ENCODE measurements around the gene GET4. TPM values are rescaled to one million over a fixed set of nuclear protein-coding genes. Genes with fewer than 3 reads are reported as not detected.

Gene GET4
- total RNA-seq, 3 donors from 2014 or later (not counting 1 experiment from before 2014, with no cell fraction given) = 69.3 to 81.6 (median 73.2) TPM

DNA sequence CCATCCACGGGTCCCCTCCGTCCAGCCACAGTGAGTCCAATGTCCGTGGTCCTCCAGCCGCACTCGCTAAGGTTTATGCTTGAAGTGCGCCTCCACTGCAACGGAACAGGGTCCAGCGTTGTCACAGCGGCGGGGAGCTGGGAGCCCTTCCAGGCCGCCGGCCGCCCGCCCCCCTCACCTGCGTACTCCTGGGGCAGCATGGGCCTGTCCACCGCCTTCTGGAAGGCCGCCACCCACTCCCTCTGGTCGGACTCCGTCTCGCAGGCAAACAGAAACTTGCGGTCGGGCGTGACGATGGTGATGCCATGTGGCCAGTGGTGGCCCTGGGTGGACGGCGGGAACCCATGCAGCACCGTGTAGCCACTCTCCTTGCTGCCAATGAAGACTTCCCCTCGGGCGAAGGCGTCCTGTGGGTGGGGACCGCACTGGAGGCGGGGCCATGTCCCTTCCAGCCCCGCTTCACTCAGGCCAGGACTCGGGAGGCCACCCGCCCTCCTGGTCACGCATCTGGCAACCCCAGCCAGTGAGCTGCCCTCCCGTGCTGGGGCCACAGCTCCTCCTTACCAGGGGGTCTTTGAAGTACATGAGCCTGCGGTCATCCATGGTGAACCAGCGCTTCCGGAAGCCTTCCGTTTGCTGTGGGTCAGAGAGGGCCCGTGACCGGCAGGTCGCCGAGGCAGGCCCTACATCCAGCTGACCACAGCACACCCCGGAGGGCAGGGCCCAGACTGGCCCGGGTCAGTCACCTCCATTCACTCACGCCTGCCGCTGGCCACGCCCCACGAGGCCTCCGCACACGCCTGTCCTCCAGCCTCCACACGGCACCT lies 22.7 kb downstream of the GET4 start:
- Histone ChIP-seq H3K4me3 (ENCODE audit: low read length) (no peak overlapping the region), H3K9me3 (ENCODE audit: control insufficient read depth, insufficient read depth, low read length) (no peaks in the 10 kb centered on the region), H3K36me3 (ENCODE audit: control insufficient read depth, insufficient read depth, low read length) (peaks cover 48% of the 10 kb centered on the region), H3K4me1 (ENCODE audit: control insufficient read depth, insufficient read depth, low read length) (peaks cover 6% of the 10 kb centered on the region), H3K27me3 (ENCODE audit: control insufficient read depth, insufficient read depth, low read length) (no peaks in the 10 kb centered on the region), H3K27ac (ENCODE audit: low read length) (no peak overlapping the region)
- no peak for TF ChIP-seq CTCF (IDR thresholded peaks at IDR 0.05)
- no peaks in the 10 kb centered on the region for H3K27me3 Mint-ChIP-seq (ENCODE audit: low read depth in 2 of 2)
- ATAC-seq (no peak), DNase-seq (no peak)
- intact Hi-C loops (cut with micrococcal nuclease) = no loop called here
- H3K27ac Mint-ChIP-seq = no peak overlapping the region
- H3K4me1 Mint-ChIP-seq = peaks cover 0 to 7% of the 10 kb centered on the region in 2 donors
- WGBS (ENCODE audit: insufficient coverage) = 93% methylated on average over 54 of the region's 54 CpGs
- H3K36me3 Mint-ChIP-seq = peaks cover 6% of the 10 kb centered on the region
- no peak overlapping the region for H3K4me3 Mint-ChIP-seq
- no peaks in the 10 kb centered on the region for H3K9me3 Mint-ChIP-seq

DNA sequence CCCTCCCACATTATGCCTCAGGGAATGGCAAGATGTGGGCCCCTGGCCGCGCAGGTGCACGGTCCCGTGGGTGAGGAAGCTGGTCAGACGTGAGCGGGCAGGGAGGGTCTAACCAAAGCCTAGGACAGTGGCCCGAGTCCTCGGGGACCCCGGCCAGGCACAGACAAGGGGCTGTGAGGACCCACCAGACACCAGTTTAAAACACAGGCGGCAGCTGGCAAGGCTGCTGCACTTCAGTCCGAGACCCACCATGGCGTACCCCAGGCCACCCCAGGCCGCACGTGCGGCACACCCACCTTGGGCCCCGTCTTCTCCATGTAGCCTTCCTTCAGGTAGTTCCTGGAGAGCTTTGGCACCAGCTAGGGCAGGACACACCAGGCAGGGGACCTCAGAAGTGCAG lies 23.5 kb downstream of the GET4 start:
- Histone ChIP-seq H3K4me3 (ENCODE audit: low read length) (no peak overlapping the region), H3K36me3 (ENCODE audit: control insufficient read depth, insufficient read depth, low read length) (peaks cover 41% of the 10 kb centered on the region), H3K4me1 (ENCODE audit: control insufficient read depth, insufficient read depth, low read length) (peaks cover 6% of the 10 kb centered on the region), H3K27ac (ENCODE audit: low read length) (no peak overlapping the region), H3K27me3 (ENCODE audit: control insufficient read depth, insufficient read depth, low read length) (no peaks in the 10 kb centered on the region), H3K9me3 (ENCODE audit: control insufficient read depth, insufficient read depth, low read length) (no peaks in the 10 kb centered on the region)
- intact Hi-C loops (cut with micrococcal nuclease) = no loop called here
- 95% methylated on average over 16 of the region's 16 CpGs for WGBS (ENCODE audit: insufficient coverage)
- no peak overlapping the region for H3K27ac Mint-ChIP-seq
- no peaks in the 10 kb centered on the region for H3K9me3 Mint-ChIP-seq
- H3K4me3 Mint-ChIP-seq = no peak overlapping the region
- DNase-seq = no peak
- no peak for ATAC-seq
- no peaks in the 10 kb centered on the region for H3K27me3 Mint-ChIP-seq (ENCODE audit: low read depth in 2 of 2)
- H3K4me1 Mint-ChIP-seq = peaks cover 0 to 7% of the 10 kb centered on the region in 2 donors
- H3K36me3 Mint-ChIP-seq = peaks cover 6% of the 10 kb centered on the region
- TF ChIP-seq CTCF (IDR thresholded peaks at IDR 0.05) = no peak

DNA sequence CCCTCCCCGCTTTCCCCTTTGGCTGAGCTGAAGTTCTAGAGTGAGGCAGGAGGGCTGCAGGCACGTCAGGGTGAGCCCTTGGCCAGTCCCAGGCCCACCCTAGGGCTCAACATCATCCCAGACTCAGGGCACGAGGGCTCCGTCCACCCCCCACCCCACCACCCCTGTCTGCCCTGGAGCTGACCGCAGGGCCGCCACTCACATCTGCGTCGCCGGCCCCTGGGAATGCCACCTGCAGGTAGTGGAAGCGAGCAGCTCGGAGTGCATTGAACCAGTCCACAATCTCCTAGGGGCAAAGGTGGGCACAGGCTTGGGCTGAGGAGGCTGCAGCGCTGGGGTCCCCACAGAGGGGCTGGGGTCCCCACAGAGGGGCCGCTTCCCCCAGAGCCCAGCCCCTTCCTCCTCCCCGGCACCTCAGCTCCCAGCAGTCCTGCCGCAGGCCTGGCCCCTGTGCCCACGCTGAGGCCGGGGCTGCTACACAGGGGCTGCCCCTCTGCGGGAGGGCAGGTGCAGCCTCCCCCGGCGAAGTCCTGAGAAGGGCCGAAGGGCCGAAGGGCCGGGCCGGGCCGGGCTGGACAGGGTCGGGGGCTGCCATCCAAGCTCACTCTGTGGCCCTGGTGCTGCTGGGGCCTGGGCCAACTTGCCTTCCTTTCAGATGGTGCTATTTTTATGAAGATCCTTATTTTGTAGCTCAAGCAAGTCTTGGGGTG lies 24.1 kb downstream of the GET4 start:
- H3K9me3 ChIP-seq (ENCODE audit: control insufficient read depth, insufficient read depth, low read length) = no peaks in the 10 kb centered on the region
- no peaks in the 10 kb centered on the region for H3K27me3 Mint-ChIP-seq (ENCODE audit: low read depth in 2 of 2)
- intact Hi-C loops (cut with micrococcal nuclease) = no loop called here
- H3K4me1 ChIP-seq (ENCODE audit: control insufficient read depth, insufficient read depth, low read length) = peaks cover 6% of the 10 kb centered on the region
- no peak for DNase-seq
- no peak for ATAC-seq
- no peak for TF ChIP-seq CTCF (IDR thresholded peaks at IDR 0.05)
- peaks cover 35% of the 10 kb centered on the region for H3K36me3 ChIP-seq (ENCODE audit: control insufficient read depth, insufficient read depth, low read length)
- no peak overlapping the region for H3K4me3 ChIP-seq (ENCODE audit: low read length)
- 87% methylated on average over 26 of the region's 26 CpGs for WGBS (ENCODE audit: insufficient coverage)
- H3K4me1 Mint-ChIP-seq = peaks cover 0 to 11% of the 10 kb centered on the region in 2 donors
- peaks cover 6% of the 10 kb centered on the region for H3K36me3 Mint-ChIP-seq
- no peak overlapping the region for H3K27ac ChIP-seq (ENCODE audit: low read length)
- no peaks in the 10 kb centered on the region for H3K27me3 ChIP-seq (ENCODE audit: control insufficient read depth, insufficient read depth, low read length)
- no peaks in the 10 kb centered on the region for H3K9me3 Mint-ChIP-seq
- no peak overlapping the region for H3K4me3 Mint-ChIP-seq
- H3K27ac Mint-ChIP-seq = no peak overlapping the region

All from natural killer cell (primary cell).